Measurements from ENCODE around the gene ARHGAP25. TPM values are rescaled to one million over a fixed set of nuclear protein-coding genes. Genes with fewer than 3 reads are reported as not detected.

Gene ARHGAP25
- total and polyA plus RNA-seq, 10 of the 15 experiments (the other 5 are each of a cell fraction or from before 2014, with no cell fraction given), result 0.15 to 1.0 (median 0.46) TPM

DNA sequence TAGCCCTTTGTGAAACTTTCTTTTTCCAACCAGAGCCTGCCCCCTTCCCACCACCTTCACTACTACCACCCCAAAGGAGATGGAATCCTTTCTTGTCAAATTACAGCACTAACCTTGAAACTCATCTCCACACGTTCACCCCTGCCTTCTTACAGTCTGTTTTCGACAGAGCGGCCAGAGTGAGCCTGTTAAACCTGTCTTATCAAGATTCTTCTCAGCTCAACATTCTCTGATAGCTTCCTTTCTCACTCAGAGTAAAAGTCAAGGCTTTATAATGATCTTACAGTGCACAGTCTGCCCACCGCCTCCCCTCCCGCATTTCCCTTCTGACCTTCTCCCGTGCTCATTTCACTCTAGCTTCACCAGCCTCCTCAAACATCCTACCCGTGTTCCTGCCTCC, 56.0 kb downstream of the ARHGAP25 start:
- RAD21 ChIA-PET (ENCODE audit: unreplicated experiment), result no interaction called here

More for the DNA sequence above, 56.0 kb downstream of the ARHGAP25 start:
- Histone ChIP-seq H3K27me3 (replicated peaks in 1 of 2; ENCODE audit: control insufficient read depth in 2 of 2, insufficient read depth in 2 of 2, low read length in 1 of 2) (peaks cover 5 to 7% of the 10 kb centered on the region in 2 experiments), H3K36me3 (ENCODE audit: control insufficient read depth in 2 of 2, insufficient read depth in 2 of 2, low read length in 1 of 2) (no peaks in the 10 kb centered on the region), H3K9me3 (replicated peaks; ENCODE audit: control insufficient read depth, insufficient read depth, low read length) (peaks cover 3% of the 10 kb centered on the region), H3K79me2 (ENCODE audit: control insufficient read depth, insufficient read depth, low read length) (no peaks in the 10 kb centered on the region), H3K4me3 (no peak overlapping the region), H4K20me1 (ENCODE audit: control insufficient read depth, insufficient read depth) (no peaks in the 10 kb centered on the region), H3K4me2 (ENCODE audit: control insufficient read depth, insufficient read depth) (no peak overlapping the region), H2AFZ (ENCODE audit: control insufficient read depth, low read depth, low read length) (no peak overlapping the region), H3K4me1 (ENCODE audit: control insufficient read depth, insufficient read depth, low read length) (peaks cover 11% of the 10 kb centered on the region), H3K9ac (ENCODE audit: control insufficient read depth, insufficient read depth, low read length) (no peak overlapping the region), H3K27ac (ENCODE audit: control insufficient read depth, insufficient read depth) (no peak overlapping the region)
- intact Hi-C loops (cut with micrococcal nuclease; ENCODE audit: unreplicated experiment) (no loop called here), in situ Hi-C loops (cut with MboI) (no loop called here)
- ChIA-PET POLR2A (no interaction called here), SMC1A (ENCODE audit: uncharacterized antibody, unreplicated experiment) (no interaction called here), CTCF (interaction anchor here (0.9 to 1.3 kb wide), 2 partner anchors 82 to 117 kb away, joined by 4 to 5 read pairs; no protein-coding TSS in a partner anchor)
- no peak for ATAC-seq
- no peak for FAIRE-seq
- DNase-seq (ENCODE audit: low read depth, low spot score), result no peak
- BruUV-seq (replicated peaks), result no TSS peak
- WGBS (ENCODE audit: insufficient coverage, insufficient replicate concordance, low lambda C conversion rate, missing lambda C conversion rate), result 79% methylated on average over 7 of the region's 7 CpGs
- TF ChIP-seq SIX5 (IDR thresholded peaks at IDR 0.05; ENCODE audit: low read depth, low read length, severe bottlenecking) (no peak), JUNB (IDR thresholded peaks at IDR 0.05) (no peak), SREBF2 (IDR thresholded peaks at IDR 0.05; ENCODE audit: low read length) (no peak), LARP7 (IDR thresholded peaks at IDR 0.05) (no peak), BMI1 (IDR thresholded peaks at IDR 0.05; ENCODE audit: borderline replicate concordance) (no peak), CHD4 (IDR thresholded peaks at IDR 0.05) (no peak), HDAC2 (IDR thresholded peaks at IDR 0.05) (no peak)
- TF ChIP-seq, protein P1, sequence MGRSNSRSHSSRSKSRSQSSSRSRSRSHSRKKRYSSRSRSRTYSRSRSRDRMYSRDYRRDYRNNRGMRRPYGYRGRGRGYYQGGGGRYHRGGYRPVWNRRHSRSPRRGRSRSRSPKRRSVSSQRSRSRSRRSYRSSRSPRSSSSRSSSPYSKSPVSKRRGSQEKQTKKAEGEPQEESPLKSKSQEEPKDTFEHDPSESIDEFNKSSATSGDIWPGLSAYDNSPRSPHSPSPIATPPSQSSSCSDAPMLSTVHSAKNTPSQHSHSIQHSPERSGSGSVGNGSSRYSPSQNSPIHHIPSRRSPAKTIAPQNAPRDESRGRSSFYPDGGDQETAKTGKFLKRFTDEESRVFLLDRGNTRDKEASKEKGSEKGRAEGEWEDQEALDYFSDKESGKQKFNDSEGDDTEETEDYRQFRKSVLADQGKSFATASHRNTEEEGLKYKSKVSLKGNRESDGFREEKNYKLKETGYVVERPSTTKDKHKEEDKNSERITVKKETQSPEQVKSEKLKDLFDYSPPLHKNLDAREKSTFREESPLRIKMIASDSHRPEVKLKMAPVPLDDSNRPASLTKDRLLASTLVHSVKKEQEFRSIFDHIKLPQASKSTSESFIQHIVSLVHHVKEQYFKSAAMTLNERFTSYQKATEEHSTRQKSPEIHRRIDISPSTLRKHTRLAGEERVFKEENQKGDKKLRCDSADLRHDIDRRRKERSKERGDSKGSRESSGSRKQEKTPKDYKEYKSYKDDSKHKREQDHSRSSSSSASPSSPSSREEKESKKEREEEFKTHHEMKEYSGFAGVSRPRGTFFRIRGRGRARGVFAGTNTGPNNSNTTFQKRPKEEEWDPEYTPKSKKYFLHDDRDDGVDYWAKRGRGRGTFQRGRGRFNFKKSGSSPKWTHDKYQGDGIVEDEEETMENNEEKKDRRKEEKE (IDR thresholded peaks at IDR 0.05), result no peak
- TF ChIP-seq, protein P2, sequence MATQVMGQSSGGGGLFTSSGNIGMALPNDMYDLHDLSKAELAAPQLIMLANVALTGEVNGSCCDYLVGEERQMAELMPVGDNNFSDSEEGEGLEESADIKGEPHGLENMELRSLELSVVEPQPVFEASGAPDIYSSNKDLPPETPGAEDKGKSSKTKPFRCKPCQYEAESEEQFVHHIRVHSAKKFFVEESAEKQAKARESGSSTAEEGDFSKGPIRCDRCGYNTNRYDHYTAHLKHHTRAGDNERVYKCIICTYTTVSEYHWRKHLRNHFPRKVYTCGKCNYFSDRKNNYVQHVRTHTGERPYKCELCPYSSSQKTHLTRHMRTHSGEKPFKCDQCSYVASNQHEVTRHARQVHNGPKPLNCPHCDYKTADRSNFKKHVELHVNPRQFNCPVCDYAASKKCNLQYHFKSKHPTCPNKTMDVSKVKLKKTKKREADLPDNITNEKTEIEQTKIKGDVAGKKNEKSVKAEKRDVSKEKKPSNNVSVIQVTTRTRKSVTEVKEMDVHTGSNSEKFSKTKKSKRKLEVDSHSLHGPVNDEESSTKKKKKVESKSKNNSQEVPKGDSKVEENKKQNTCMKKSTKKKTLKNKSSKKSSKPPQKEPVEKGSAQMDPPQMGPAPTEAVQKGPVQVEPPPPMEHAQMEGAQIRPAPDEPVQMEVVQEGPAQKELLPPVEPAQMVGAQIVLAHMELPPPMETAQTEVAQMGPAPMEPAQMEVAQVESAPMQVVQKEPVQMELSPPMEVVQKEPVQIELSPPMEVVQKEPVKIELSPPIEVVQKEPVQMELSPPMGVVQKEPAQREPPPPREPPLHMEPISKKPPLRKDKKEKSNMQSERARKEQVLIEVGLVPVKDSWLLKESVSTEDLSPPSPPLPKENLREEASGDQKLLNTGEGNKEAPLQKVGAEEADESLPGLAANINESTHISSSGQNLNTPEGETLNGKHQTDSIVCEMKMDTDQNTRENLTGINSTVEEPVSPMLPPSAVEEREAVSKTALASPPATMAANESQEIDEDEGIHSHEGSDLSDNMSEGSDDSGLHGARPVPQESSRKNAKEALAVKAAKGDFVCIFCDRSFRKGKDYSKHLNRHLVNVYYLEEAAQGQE (IDR thresholded peaks at IDR 0.05; ENCODE audit: low read depth, low read length), result no peak
- TF ChIP-seq, protein P3, sequence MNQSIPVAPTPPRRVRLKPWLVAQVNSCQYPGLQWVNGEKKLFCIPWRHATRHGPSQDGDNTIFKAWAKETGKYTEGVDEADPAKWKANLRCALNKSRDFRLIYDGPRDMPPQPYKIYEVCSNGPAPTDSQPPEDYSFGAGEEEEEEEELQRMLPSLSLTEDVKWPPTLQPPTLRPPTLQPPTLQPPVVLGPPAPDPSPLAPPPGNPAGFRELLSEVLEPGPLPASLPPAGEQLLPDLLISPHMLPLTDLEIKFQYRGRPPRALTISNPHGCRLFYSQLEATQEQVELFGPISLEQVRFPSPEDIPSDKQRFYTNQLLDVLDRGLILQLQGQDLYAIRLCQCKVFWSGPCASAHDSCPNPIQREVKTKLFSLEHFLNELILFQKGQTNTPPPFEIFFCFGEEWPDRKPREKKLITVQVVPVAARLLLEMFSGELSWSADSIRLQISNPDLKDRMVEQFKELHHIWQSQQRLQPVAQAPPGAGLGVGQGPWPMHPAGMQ (IDR thresholded peaks at IDR 0.05; ENCODE audit: borderline replicate concordance), result no peak
- TF ChIP-seq, protein P4, sequence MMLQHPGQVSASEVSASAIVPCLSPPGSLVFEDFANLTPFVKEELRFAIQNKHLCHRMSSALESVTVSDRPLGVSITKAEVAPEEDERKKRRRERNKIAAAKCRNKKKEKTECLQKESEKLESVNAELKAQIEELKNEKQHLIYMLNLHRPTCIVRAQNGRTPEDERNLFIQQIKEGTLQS (IDR thresholded peaks at IDR 0.05; ENCODE audit: borderline replicate concordance, extremely low read depth, low read depth, low read length), result no peak

All from GM12878 (cell line).